Subcutaneous abdominal adipose tissue (tissue), 5 donors: Measurements from ENCODE around the gene F8.

Source experiments
- H3K27ac ChIP-seq: one replicate; pipeline ENCODE4 v1.7.0; 2013; ENCODE audit warnings: low read depth, mild to moderate bottlenecking, inconsistent platforms, low read length, moderate library complexity
- H3K27me3 ChIP-seq, 5 donors: one replicate each; pipeline ENCODE4 v1.7.0; 2013; ENCODE audit warnings: low read length in 5 of 5, inconsistent platforms in 1 of 5; ENCODE audit not compliant: control insufficient read depth in 5 of 5, insufficient read depth in 4 of 5
- H3K36me3 ChIP-seq, 5 donors: one replicate each; pipeline ENCODE4 v1.7.0; 2013; ENCODE audit warnings: low read length in 5 of 5; ENCODE audit not compliant: control insufficient read depth in 5 of 5, insufficient read depth in 5 of 5
- H3K4me1 ChIP-seq, 5 donors: one replicate each; pipeline ENCODE4 v1.7.0; 2013; ENCODE audit warnings: low read length in 5 of 5, mild to moderate bottlenecking in 3 of 5, moderate library complexity in 1 of 5; ENCODE audit not compliant: control insufficient read depth in 5 of 5, insufficient read depth in 5 of 5
- H3K4me3 ChIP-seq, 5 donors: one replicate each; pipeline ENCODE4 v1.7.0; 2013; ENCODE audit warnings: low read length in 5 of 5, low read depth in 1 of 5
- H3K9ac ChIP-seq, 5 donors: one replicate each; pipeline ENCODE4 v1.7.0; 2013; ENCODE audit warnings: low read length in 5 of 5, mild to moderate bottlenecking in 4 of 5, moderate library complexity in 3 of 5
- H3K9me3 ChIP-seq, 5 donors: one replicate each; pipeline ENCODE4 v1.7.0; 2013; ENCODE audit warnings: low read length in 5 of 5; ENCODE audit not compliant: control insufficient read depth in 5 of 5
- donor health status: healthy.
- donor health status: healthy.
- donor health status: healthy.
- donor health status: healthy.
- donor health status: healthy.

The F8 gene

DNA sequence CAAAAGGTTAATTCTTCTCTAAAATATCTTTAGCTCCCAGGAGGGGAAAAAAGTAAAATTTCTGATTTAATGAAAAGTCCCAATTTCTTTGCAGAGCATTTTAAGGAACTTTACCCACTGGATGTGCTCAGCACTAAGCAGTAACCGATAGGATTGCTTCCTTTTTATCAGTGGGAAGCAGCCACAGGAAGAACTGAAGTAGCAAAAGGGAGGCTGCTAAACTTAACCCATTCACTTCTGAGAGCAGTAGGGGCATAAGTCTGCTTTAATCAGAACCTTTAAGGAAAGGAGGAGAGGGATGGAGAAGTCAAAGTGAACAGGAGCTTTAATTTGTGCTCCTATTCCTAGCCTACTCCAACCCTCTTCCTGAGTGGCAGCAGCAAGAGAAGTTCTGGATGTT is at the start of gene F8:
Gene F8 (minus strand): TSS at position 139 of the 400 bp plus-strand sequence. CDS start 171 bp downstream, outside the sequence.
- H3K27ac ChIP-seq = peak within 1 kb of the TSS; percentile 10
- H3K4me3 ChIP-seq = peak within 1 kb of the TSS in 4 of 5 donors; percentile 40 to 61 (median 53)
- peaks cover 0 to 6% (median 0%) of the 10 kb centered on the region in 5 donors for H3K4me1 ChIP-seq
- H3K36me3 ChIP-seq = no peaks in the 10 kb centered on the region
- H3K27me3 ChIP-seq = no peaks in the 10 kb centered on the region
- H3K9me3 ChIP-seq = no peaks in the 10 kb centered on the region
- peak within 1 kb of the TSS in 2 of 5 donors; percentile 21 to 66 for H3K9ac ChIP-seq

DNA sequence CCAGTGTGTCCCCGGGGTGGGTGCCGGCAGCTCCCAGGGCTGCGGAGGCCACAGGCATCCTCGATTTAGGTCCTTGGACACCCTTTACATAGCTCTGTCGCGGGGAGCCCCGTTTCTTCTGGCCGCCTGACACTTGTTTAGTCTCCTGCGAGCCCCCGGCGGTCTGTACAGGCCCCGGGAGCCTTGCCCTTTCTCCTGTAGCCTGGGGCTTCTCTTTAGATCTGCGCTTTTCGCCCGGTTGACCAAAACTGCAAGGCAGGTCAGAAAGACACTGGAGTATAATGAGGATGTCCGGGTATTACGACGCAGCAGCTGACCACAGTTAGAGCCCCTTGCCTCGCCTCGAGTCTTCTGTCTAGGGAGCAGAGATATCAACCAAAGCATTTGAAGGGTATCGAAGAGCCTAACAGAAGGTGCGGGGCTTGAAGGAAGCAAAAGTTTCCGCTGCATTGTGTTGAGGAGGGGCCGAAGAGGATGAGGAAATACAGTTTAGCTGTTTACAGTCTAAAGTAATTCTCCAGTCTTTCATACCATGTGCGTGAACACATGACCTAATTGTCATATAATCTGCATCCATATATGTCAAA is 49.3 kb upstream of the F8 start:
- Histone ChIP-seq H3K4me3 (peak overlapping the region; percentile 61 to 84 (median 71)), H3K36me3 (peaks cover 0 to 13% (median 4%) of the 10 kb centered on the region in 5 donors), H3K9me3 (no peaks in the 10 kb centered on the region), H3K9ac (peak overlapping the region in 4 of 5 donors; percentile 36 to 70 (median 64)), H3K27me3 (no peaks in the 10 kb centered on the region), H3K4me1 (peaks cover 0 to 27% (median 16%) of the 10 kb centered on the region in 5 donors), H3K27ac (no peak overlapping the region)

DNA sequence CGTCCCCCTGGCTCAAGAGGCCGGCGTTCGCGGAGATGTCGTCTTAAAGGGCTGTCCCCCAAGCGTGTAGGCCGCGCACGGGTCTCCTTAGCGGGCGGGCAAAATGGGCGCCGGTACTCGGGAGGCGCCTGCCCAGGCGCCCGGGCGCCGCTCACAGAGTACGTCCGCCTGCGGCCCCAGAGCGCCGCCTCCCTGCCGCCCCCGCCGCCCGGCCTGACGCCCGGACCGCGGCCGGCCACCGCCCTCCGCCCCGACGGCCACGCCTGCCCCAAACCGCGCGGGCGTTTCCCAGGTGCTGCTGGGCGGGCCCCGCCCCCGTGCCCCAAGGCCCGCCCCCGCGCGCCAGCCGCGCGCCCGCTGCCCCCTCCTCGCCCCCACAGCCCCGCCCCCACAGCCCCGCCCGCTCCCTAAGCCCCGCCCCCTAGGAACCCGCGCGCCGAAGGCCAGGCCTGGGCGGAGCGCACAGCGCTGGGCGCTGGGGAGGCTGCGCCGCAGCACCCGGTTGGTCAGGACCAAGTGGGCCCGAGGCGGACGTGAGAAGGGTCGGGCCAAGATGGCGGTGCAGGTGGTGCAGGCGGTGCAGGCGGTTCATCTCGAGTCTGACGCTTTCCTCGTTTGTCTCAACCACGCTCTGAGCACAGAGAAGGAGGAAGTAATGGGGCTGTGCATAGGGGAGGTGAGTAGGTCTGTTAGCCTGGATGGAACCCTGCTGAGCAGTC is 48.6 kb upstream of the F8 start, which contains the start of the genes BRCC3, CMC4 and MTCP1:
Gene BRCC3 (plus strand): TSS at position 534 of the 719 bp plus-strand sequence. CDS start 20 bp downstream, at position 554.
Gene CMC4 (minus strand): TSS at position 162 of the 719 bp plus-strand sequence. CDS start 7,113 bp downstream, outside the sequence.
Gene MTCP1 (minus strand): TSS at position 162 of the 719 bp plus-strand sequence. CDS start 5,126 bp downstream, outside the sequence.
- Histone ChIP-seq H3K27ac (peak within 1 kb of the TSS; percentile 69), H3K4me3 (peak within 1 kb of the TSS; percentile 61 to 84 (median 71)), H3K9me3 (no peaks in the 10 kb centered on the region), H3K4me1 (peaks cover 0 to 27% (median 16%) of the 10 kb centered on the region in 5 donors), H3K9ac (peak within 1 kb of the TSS; percentile 35 to 78 (median 65)), H3K36me3 (peaks cover 0 to 12% (median 4%) of the 10 kb centered on the region in 5 donors), H3K27me3 (no peaks in the 10 kb centered on the region)

DNA sequence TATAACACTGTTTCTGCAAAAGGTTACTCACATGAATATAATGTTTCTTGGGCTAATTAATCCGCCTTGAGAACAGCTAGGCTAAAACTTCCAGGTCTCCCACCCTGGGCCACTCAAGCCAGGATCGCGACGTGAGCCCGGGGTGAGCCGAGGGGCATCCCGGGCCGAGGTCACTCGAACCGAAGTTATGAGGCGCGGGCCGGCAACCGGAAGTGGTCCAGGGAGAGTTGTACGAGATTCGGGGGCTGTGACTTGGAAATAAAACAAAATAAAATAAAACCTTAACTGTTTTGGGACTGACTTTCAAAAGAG is 48.1 kb upstream of the F8 start:
- Histone ChIP-seq H3K4me1 (peaks cover 0 to 27% (median 16%) of the 10 kb centered on the region in 5 donors), H3K27ac (peak overlapping the region; percentile 69), H3K36me3 (peaks cover 0 to 7% (median 4%) of the 10 kb centered on the region in 5 donors), H3K9me3 (no peaks in the 10 kb centered on the region), H3K9ac (peak overlapping the region; percentile 35 to 78 (median 63)), H3K27me3 (no peaks in the 10 kb centered on the region), H3K4me3 (peak overlapping the region; percentile 58 to 76 (median 67))

DNA sequence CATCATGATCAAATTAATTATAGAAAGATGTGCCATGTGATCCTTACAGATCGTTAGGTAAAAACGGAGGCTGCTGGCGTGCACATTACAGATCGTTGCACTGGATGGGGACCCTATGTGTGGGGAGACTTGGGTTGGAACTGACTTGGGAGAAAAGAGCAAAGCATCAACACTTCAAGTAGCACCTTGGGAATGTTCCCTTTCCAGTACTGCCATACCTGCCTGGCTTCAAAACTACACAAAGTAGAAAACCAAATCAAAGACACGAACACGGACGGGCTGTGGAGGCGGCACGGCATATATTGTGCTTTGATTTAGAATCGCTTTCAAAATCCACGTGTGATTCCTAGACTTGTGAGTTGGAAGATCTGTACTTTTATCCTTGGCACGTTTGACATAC is 47.5 kb upstream of the F8 start:
- no peaks in the 10 kb centered on the region for H3K9me3 ChIP-seq
- H3K27me3 ChIP-seq = no peaks in the 10 kb centered on the region
- peak overlapping the region; percentile 58 to 76 (median 67) for H3K4me3 ChIP-seq
- peaks cover 0 to 7% (median 4%) of the 10 kb centered on the region in 5 donors for H3K36me3 ChIP-seq
- peak overlapping the region in 4 of 5 donors; percentile 61 to 78 (median 68) for H3K9ac ChIP-seq
- no peak overlapping the region for H3K27ac ChIP-seq
- peaks cover 0 to 27% (median 16%) of the 10 kb centered on the region in 5 donors for H3K4me1 ChIP-seq

DNA sequence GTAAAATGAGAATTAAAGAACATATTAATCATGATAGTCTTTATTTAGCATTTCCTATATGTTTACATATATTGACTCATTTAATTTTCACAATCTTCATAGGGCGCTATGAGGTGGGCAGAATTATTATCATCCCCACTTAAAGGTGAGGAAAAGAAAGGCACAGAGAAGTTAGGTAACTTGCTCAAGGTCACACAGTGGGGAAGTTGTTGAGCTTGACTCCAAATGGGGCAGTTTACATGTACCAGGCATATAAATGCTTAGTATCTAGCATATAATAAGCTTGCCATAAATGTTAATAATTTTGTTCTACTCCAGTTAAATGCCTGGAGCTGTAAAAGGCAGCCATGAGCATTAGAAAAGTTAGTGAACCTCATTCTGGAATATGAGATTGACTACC is 46.9 kb upstream of the F8 start:
- no peak overlapping the region for H3K4me3 ChIP-seq
- no peak overlapping the region for H3K9ac ChIP-seq
- H3K9me3 ChIP-seq = no peaks in the 10 kb centered on the region
- no peaks in the 10 kb centered on the region for H3K27me3 ChIP-seq
- H3K4me1 ChIP-seq = peaks cover 0 to 27% (median 16%) of the 10 kb centered on the region in 5 donors
- H3K36me3 ChIP-seq = peaks cover 0 to 7% (median 4%) of the 10 kb centered on the region in 5 donors
- no peak overlapping the region for H3K27ac ChIP-seq

DNA sequence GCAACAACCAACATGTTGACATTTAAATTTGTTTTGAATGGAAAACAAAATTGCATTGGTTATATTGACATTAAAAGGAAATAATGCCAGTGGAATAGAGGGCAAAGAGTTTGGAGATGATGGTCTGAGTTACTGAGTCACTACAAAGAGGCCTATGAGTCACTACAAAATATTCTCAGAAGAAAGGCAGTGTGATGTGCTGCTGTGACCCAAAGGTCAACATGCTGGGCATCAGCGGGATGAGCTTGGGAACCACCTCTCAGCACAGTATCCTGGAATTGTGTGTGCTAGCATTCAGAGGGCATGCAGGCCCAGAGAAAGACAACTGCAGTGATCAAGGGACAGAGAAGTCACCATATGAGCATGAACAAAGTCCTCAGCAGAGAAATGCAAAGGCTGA is 45.6 kb upstream of the F8 start:
- Histone ChIP-seq H3K4me3 (no peak overlapping the region), H3K9me3 (no peaks in the 10 kb centered on the region), H3K27ac (no peak overlapping the region), H3K27me3 (no peaks in the 10 kb centered on the region), H3K36me3 (peaks cover 0 to 2% (median 0%) of the 10 kb centered on the region in 5 donors), H3K4me1 (peaks cover 0 to 27% (median 16%) of the 10 kb centered on the region in 5 donors), H3K9ac (no peak overlapping the region)

DNA sequence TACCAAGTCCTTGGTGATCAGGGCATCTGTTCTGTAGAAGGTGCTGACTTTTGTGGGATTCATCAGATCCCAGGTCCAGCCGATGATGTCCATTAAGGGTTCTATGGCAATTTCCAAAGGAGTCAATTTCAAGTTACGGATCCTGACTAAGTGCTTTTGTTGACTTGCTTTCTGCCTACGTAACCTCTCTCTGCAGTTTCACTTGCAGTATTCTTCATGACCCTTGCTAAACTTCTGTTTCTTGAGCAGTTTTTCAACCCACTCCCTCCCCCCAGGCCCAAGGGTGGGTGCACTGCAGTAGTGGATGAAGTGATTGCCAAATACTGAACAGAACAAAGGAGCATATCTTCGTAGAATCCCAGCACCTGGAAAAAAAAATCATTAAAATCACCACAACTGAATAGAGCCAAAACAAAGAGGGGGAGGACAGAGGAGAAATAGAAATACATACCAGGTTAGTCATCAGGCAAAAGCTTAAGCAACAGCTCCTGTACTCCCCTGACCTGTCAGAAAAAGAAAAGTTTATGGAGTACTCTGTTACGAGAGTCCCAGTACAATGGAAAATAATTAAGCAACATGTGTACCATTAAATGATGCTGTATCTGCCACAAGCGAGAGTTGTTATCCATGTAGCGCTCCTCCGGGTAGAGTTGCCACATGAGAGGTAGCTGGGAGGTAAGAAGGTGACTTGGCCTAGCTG is 42.7 kb upstream of the F8 start:
- H3K36me3 ChIP-seq = peaks cover 0 to 2% (median 0%) of the 10 kb centered on the region in 5 donors
- no peaks in the 10 kb centered on the region for H3K27me3 ChIP-seq
- H3K4me1 ChIP-seq = peaks cover 0 to 9% (median 6%) of the 10 kb centered on the region in 5 donors
- H3K9me3 ChIP-seq = no peaks in the 10 kb centered on the region
- no peak overlapping the region for H3K9ac ChIP-seq
- no peak overlapping the region for H3K4me3 ChIP-seq
- H3K27ac ChIP-seq = no peak overlapping the region

DNA sequence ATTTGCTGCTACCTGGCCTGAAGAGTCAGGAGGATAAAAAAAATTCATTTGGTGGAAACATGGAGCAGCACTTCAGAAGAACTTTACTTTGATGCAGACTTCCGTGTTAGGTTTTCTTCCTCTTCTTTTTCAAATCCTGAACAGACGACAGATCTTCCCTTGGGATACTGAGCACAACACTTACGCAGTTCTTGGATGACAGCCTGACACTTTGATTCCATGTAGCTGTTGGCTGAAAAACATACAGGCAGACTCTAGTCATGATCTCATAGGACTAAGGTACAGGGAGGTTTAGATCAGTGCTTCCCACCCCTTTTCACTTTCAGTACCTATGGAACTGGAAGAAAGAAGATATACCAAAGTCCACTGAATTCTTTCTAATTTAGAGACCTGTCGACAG is 39.2 kb upstream of the F8 start:
- Histone ChIP-seq H3K27me3 (peaks cover 0 to 3% (median 0%) of the 10 kb centered on the region in 5 donors), H3K9me3 (no peaks in the 10 kb centered on the region), H3K4me3 (no peak overlapping the region), H3K27ac (no peak overlapping the region), H3K4me1 (peaks cover 4 to 12% (median 10%) of the 10 kb centered on the region in 5 donors), H3K9ac (no peak overlapping the region), H3K36me3 (peaks cover 0 to 6% (median 0%) of the 10 kb centered on the region in 5 donors)
